T-helper 1 cell treated with Interleukin-12 subunit alpha and Interleukin-12 subunit beta and Interleukin-4 antibody, amounts not matched to agents 30 μg/mL and 1 μg/mL, for 36 hours (primary cell): ENCODE measurements around the gene RHBDD1.
"Not testable (repeated sequence)": the region's sequence is repeated elsewhere in the genome, so short reads cannot be mapped to it uniquely, and the experiment has no call there.

Experiments
- H3K27ac Mint-ChIP-seq: one replicate; pipeline ENCODE4 v1.8.0; 2021; ENCODE audit warnings: mild to moderate bottlenecking, mixed read lengths
- H3K27me3 Mint-ChIP-seq: one replicate; pipeline ENCODE4 v1.8.0; 2021; ENCODE audit warnings: low read depth, mixed read lengths
- H3K36me3 Mint-ChIP-seq: one replicate; pipeline ENCODE4 v1.8.0; 2021; ENCODE audit warnings: low read depth, mixed read lengths
- H3K4me1 Mint-ChIP-seq: one replicate; pipeline ENCODE4 v1.8.0; 2021; ENCODE audit warnings: low read depth, mixed read lengths
- H3K4me3 Mint-ChIP-seq: one replicate; pipeline ENCODE4 v1.8.0; 2021; ENCODE audit warnings: mild to moderate bottlenecking, moderate library complexity, mixed read lengths
- H3K9me3 Mint-ChIP-seq: one replicate; pipeline ENCODE4 v1.8.0; 2021; ENCODE audit warnings: mixed read lengths

The RHBDD1 gene

GRCh38 chr2:226828191-226828590 is 7.7 kb upstream of the RHBDD1 start:
- Mint-ChIP-seq H3K27ac (no peak overlapping the region), H3K4me1 (peaks cover 9% of the 10 kb centered on the region), H3K4me3 (no peak overlapping the region), H3K9me3 (peaks cover 3% of the 10 kb centered on the region), H3K36me3 (peaks cover 10% of the 10 kb centered on the region), H3K27me3 (no peaks in the 10 kb centered on the region)

GRCh38 chr2:226829721-226830631 is 5.9 kb upstream of the RHBDD1 start:
- Mint-ChIP-seq H3K4me1 (peaks cover 22% of the 10 kb centered on the region), H3K9me3 (no peaks in the 10 kb centered on the region), H3K4me3 (no peak overlapping the region), H3K36me3 (peaks cover 12% of the 10 kb centered on the region), H3K27me3 (no peaks in the 10 kb centered on the region), H3K27ac (no peak overlapping the region)

GRCh38 chr2:226831266-226831665 is 4.6 kb upstream of the RHBDD1 start:
- Mint-ChIP-seq H3K27ac (no peak overlapping the region), H3K36me3 (peaks cover 12% of the 10 kb centered on the region), H3K4me3 (no peak overlapping the region), H3K4me1 (peaks cover 24% of the 10 kb centered on the region), H3K27me3 (no peaks in the 10 kb centered on the region), H3K9me3 (no peaks in the 10 kb centered on the region)

GRCh38 chr2:226832061-226832460 is 3.8 kb upstream of the RHBDD1 start:
- Mint-ChIP-seq H3K36me3 (peaks cover 12% of the 10 kb centered on the region), H3K4me3 (no peak overlapping the region), H3K4me1 (peaks cover 27% of the 10 kb centered on the region), H3K9me3 (no peaks in the 10 kb centered on the region), H3K27me3 (no peaks in the 10 kb centered on the region), H3K27ac (no peak overlapping the region)

GRCh38 chr2:226834880-226835279 is 974 bp upstream of the RHBDD1 start:
- H3K9me3 Mint-ChIP-seq, H3K27me3 Mint-ChIP-seq: not testable (repeated sequence)
- peaks cover 22% of the 10 kb centered on the region for H3K36me3 Mint-ChIP-seq
- H3K4me1 Mint-ChIP-seq, result peaks cover 47% of the 10 kb centered on the region
- peak overlapping the region; percentile 85 for H3K4me3 Mint-ChIP-seq
- peak overlapping the region; percentile 26 for H3K27ac Mint-ChIP-seq

GRCh38 chr2:226835420-226835795 is 446 bp upstream of the RHBDD1 start:
- Mint-ChIP-seq H3K4me3 (peak overlapping the region; percentile 85), H3K27me3 (no peaks in the 10 kb centered on the region), H3K27ac (peak overlapping the region; percentile 96), H3K4me1 (peaks cover 52% of the 10 kb centered on the region), H3K9me3 (no peaks in the 10 kb centered on the region), H3K36me3 (peaks cover 26% of the 10 kb centered on the region)

GRCh38 chr2:226836548-226836885 is 663 bp downstream of the RHBDD1 start:
- H3K9me3 Mint-ChIP-seq, result no peaks in the 10 kb centered on the region
- H3K4me3 Mint-ChIP-seq, result peak overlapping the region; percentile 85
- H3K4me1 Mint-ChIP-seq, result peaks cover 58% of the 10 kb centered on the region
- peak overlapping the region; percentile 96 for H3K27ac Mint-ChIP-seq
- H3K27me3 Mint-ChIP-seq, result no peaks in the 10 kb centered on the region
- peaks cover 31% of the 10 kb centered on the region for H3K36me3 Mint-ChIP-seq

GRCh38 chr2:226837334-226837733 is 1.5 kb downstream of the RHBDD1 start:
- Mint-ChIP-seq H3K4me1 (peaks cover 57% of the 10 kb centered on the region), H3K27ac (peak overlapping the region; percentile 96), H3K9me3 (no peaks in the 10 kb centered on the region), H3K36me3 (peaks cover 33% of the 10 kb centered on the region), H3K4me3 (peak overlapping the region; percentile 85), H3K27me3 (no peaks in the 10 kb centered on the region)

GRCh38 chr2:226837787-226838603 is 2.1 kb downstream of the RHBDD1 start:
- no peaks in the 10 kb centered on the region for H3K9me3 Mint-ChIP-seq
- H3K4me3 Mint-ChIP-seq, result peak overlapping the region; percentile 85
- H3K36me3 Mint-ChIP-seq, result peaks cover 35% of the 10 kb centered on the region
- H3K27me3 Mint-ChIP-seq, result no peaks in the 10 kb centered on the region
- peak overlapping the region; percentile 96 for H3K27ac Mint-ChIP-seq
- H3K4me1 Mint-ChIP-seq, result peaks cover 56% of the 10 kb centered on the region

GRCh38 chr2:226838722-226839121 is 2.9 kb downstream of the RHBDD1 start:
- peak overlapping the region; percentile 50 for H3K4me3 Mint-ChIP-seq
- H3K4me1 Mint-ChIP-seq, result peaks cover 52% of the 10 kb centered on the region
- peak overlapping the region; percentile 96 for H3K27ac Mint-ChIP-seq
- H3K9me3 Mint-ChIP-seq, result no peaks in the 10 kb centered on the region
- H3K36me3 Mint-ChIP-seq, result peaks cover 40% of the 10 kb centered on the region
- no peaks in the 10 kb centered on the region for H3K27me3 Mint-ChIP-seq

- Mint-ChIP-seq H3K27me3 (no peaks in the 10 kb centered on the region), H3K36me3 (peaks cover 42% of the 10 kb centered on the region), H3K27ac (peak overlapping the region; percentile 96), H3K4me1 (peaks cover 49% of the 10 kb centered on the region), H3K4me3 (peak overlapping the region; percentile 50), H3K9me3 (no peaks in the 10 kb centered on the region)
These were observed 3.3 kb downstream of the RHBDD1 start for GRCh38 chr2:226839161-226839560.

- Mint-ChIP-seq H3K9me3 (no peaks in the 10 kb centered on the region), H3K27ac (no peak overlapping the region), H3K36me3 (peaks cover 45% of the 10 kb centered on the region), H3K4me3 (no peak overlapping the region), H3K4me1 (peaks cover 44% of the 10 kb centered on the region), H3K27me3 (no peaks in the 10 kb centered on the region)
These were observed 4.1 kb downstream of the RHBDD1 start for GRCh38 chr2:226839951-226840350.

GRCh38 chr2:226843001-226843400 is 7.1 kb downstream of the RHBDD1 start:
- H3K27ac Mint-ChIP-seq, H3K9me3 Mint-ChIP-seq, H3K4me3 Mint-ChIP-seq, H3K27me3 Mint-ChIP-seq: not testable (repeated sequence)
- peaks cover 32% of the 10 kb centered on the region for H3K4me1 Mint-ChIP-seq
- peaks cover 40% of the 10 kb centered on the region for H3K36me3 Mint-ChIP-seq

- Mint-ChIP-seq H3K4me3 (no peak overlapping the region), H3K27ac (no peak overlapping the region), H3K36me3 (peaks cover 32% of the 10 kb centered on the region), H3K27me3 (no peaks in the 10 kb centered on the region), H3K9me3 (no peaks in the 10 kb centered on the region), H3K4me1 (peaks cover 15% of the 10 kb centered on the region)
These were observed 9.7 kb downstream of the RHBDD1 start for GRCh38 chr2:226845386-226846116.
